Measurements from ENCODE around the gene CAPG. TPM values are rescaled to one million over a fixed set of nuclear protein-coding genes. Genes with fewer than 3 reads are reported as not detected.
A peak's percentile ranks its signal among the peaks of the same experiment; 100 is the strongest.

CAPG gene
- total RNA-seq, 1 experiment from 2014 or later = 117 TPM

GRCh38 chr2:85438201-85439024, 28.2 kb upstream of the CAPG start:
- peaks cover 15% of the 10 kb centered on the region for H3K27me3 Mint-ChIP-seq (ENCODE audit: low read depth)
- H3K27ac Mint-ChIP-seq = no peak overlapping the region; the same call in 1 of the 2 replicates
- ChIA-PET CTCF (interaction anchor here (1.0 to 5.3 kb wide), 11 partner anchors 8 to 114 kb away, joined by 3 to 45 read pairs (median 4); partner anchors contain the start of genes MAT2A and SH2D6), POLR2A (interaction anchor here (0.5 to 6.1 kb wide), 9 partner anchors 9 to 297 kb away, joined by 3 to 54 read pairs (median 4); partner anchors contain the start of genes MAT2A and SH2D6)
- DNase-seq (ENCODE audit: low spot score) = no peak
- TF ChIP-seq ZBTB21 (CRISPR knock-in tag; IDR thresholded peaks at IDR 0.05; ENCODE audit: borderline replicate concordance) (no peak), E2F4 (CRISPR knock-in tag; IDR thresholded peaks at IDR 0.05; ENCODE audit: borderline replicate concordance, low read depth) (no peak)
- peaks cover 36% of the 10 kb centered on the region for H3K4me1 Mint-ChIP-seq
- ATAC-seq = peak; percentile 15
- H3K4me3 Mint-ChIP-seq = peak overlapping the region; percentile 66
- H3K36me3 Mint-ChIP-seq = no peaks in the 10 kb centered on the region
- no peaks in the 10 kb centered on the region for H3K9me3 Mint-ChIP-seq

- Mint-ChIP-seq H3K9me3 (no peaks in the 10 kb centered on the region), H3K27ac (peak overlapping the region; percentile 90; the same call in 1 of the 2 replicates), H3K36me3 (no peaks in the 10 kb centered on the region), H3K27me3 (ENCODE audit: low read depth) (peaks cover 15% of the 10 kb centered on the region), H3K4me1 (peaks cover 41% of the 10 kb centered on the region), H3K4me3 (peak overlapping the region; percentile 73)
- POLR2A ChIA-PET = interaction anchor here (0.5 to 6.1 kb wide), 7 partner anchors 10 to 123 kb away, joined by 3 to 54 read pairs (median 4); partner anchors contain the start of genes MAT2A and SH2D6
- TF ChIP-seq TCF7 (CRISPR knock-in tag; IDR thresholded peaks at IDR 0.05; ENCODE audit: low read depth) (no peak), USF2 (CRISPR knock-in tag; IDR thresholded peaks at IDR 0.05) (peak; percentile 81), ZNF423 (CRISPR knock-in tag; IDR thresholded peaks at IDR 0.05) (0 out of 2 replicates have a peak, but pooled peaks have one; percentile 36), NFE2L1 (CRISPR knock-in tag; IDR thresholded peaks at IDR 0.05) (peak; percentile 96), ELF4 (CRISPR knock-in tag; IDR thresholded peaks at IDR 0.05; ENCODE audit: low read depth) (0 out of 2 replicates have a peak, but pooled peaks have one; percentile 50), MAX (CRISPR knock-in tag; IDR thresholded peaks at IDR 0.05) (peak; percentile 76; the same call in 1 of the 2 replicates), CREM (CRISPR knock-in tag; IDR thresholded peaks at IDR 0.05) (0 out of 2 replicates have a peak, but pooled peaks have one; percentile 47), ZNF532 (CRISPR knock-in tag; IDR thresholded peaks at IDR 0.05; ENCODE audit: borderline replicate concordance) (0 out of 2 replicates have a peak, but pooled peaks have one; percentile 29), E2F5 (CRISPR knock-in tag; IDR thresholded peaks at IDR 0.05) (peak; percentile 79; the same call in 1 of the 2 replicates), FOXP1 (CRISPR knock-in tag; IDR thresholded peaks at IDR 0.05; ENCODE audit: borderline replicate concordance) (peak; percentile 51; the same call in 1 of the 2 replicates), USF1 (CRISPR knock-in tag; IDR thresholded peaks at IDR 0.05) (peak; percentile 72), CBFB (CRISPR knock-in tag; IDR thresholded peaks at IDR 0.05; ENCODE audit: low read depth) (no peak), JAZF1 (CRISPR knock-in tag; IDR thresholded peaks at IDR 0.05) (no peak)
- CTCF ChIA-PET = interaction anchor here (1.0 to 5.3 kb wide), 12 partner anchors 9 to 114 kb away, joined by 3 to 45 read pairs (median 4); partner anchors contain the start of genes MAT2A and SH2D6
- ATAC-seq = peak; percentile 41
- DNase-seq (ENCODE audit: low spot score) = peak; percentile 65
Measured at GRCh38 chr2:85437488-85438200, 27.5 kb upstream of the CAPG start.

Data from WTC11 (cell line).